HG02623 (cell line): ENCODE data around the gene USP49.
"Not testable (repeated sequence)": the region's sequence is repeated elsewhere in the genome, so short reads cannot be mapped to it uniquely, and the experiment has no call there.

Experiments
- ATAC-seq: cut with Tn5 transposase; IDR thresholded peaks from one replicate; pipeline ENCODE4 v1.9.1; 2021; ENCODE audit warnings: moderate library complexity; ENCODE audit not compliant: unreplicated experiment

Gene USP49

DNA sequence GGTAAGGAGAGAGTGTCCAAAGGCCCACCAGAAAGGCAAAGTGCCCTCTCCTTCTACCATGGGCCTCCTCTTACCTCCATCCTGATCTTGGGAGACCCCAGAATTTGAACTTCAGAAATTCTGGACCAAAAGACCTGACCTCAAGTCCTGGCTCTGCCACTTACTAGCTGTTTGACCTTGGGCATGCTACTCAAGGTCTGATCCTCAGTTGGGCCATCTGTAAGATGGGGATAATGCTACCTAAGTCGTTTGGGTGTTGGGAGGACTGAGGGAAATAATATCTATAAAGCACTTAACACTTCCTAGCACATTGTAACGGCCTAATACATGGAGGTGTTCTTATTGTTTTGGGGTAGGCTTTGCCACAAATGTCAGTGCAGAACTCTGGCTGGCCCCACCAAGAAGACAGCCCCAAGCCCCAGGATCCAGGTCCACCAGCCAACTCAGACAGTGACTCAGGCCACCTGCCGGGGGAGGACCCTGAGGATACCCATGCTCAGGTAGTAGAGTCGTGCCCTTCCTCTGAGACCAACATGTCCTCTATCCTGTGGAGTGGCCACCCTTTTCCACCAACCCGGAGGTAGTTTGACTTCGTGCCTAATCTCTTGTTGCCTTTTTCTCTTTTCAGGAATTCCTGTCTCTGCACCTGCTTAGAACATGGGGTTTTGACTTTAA is 111.9 kb downstream of the USP49 start:
- no peak for ATAC-seq

DNA sequence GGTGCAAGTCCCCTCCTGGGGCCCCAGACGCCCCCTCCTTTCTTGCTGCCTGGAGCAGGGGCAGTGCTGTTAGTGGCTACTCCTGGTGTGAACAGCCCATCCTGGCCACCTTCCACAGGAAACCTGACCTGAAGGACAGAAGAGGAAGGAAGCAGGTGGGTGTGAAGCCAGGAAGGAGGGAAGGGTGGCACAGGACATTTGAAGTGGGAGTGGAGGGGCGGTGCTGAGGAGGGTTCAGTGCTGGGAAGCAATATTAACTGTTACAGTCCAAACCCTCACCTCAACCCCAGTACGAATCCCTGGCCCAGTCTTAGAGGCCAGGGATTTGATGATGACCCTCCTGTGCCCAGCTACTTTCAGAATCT is 113.8 kb downstream of the USP49 start:
- ATAC-seq = no peak

DNA sequence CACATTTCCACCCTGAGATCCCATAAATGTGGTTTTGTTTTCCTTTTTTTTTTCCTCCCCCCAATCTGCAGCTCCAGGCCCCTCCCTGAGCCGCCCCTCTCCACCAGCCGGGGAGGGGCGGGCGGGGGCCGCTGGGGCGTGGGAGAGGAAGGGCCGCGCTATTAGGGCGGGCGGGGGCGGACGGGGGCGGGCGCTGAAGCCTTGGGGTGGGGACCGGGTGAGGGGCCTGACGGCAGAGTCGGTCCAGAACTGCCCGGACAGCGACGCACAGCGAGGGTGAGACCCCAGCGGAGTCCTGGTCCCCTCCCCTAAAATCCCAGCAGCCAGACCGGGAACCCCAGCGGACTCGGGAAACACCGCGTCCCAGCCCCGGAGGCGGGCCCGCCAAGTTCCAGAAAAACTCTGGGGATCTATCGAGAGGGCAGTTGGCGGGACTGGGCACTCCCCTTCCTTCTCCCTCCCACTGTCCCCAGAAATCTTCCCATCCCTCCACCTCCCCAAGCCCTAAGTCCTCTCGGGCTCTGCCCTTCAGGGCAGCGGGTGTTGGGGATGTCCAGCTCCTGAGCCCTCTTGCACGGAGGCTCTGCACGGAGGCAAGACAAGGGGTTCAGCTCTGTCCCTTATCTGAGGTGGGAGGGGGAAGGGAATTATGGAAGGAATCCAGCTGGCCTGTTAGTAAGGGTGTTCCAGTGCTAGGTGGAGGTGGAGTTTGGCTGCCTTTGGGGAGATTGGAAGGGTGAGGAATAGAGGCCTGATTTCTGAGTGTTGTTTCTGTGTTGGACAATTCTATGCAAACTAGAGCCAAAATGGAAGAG is 114.4 kb downstream of the USP49 start, which contains the start of gene PRICKLE4:
TSS of gene PRICKLE4 (plus strand) at position 232 of the 815 bp plus-strand sequence. CDS start 2,692 bp downstream, outside the sequence.
- ATAC-seq = no peak

DNA sequence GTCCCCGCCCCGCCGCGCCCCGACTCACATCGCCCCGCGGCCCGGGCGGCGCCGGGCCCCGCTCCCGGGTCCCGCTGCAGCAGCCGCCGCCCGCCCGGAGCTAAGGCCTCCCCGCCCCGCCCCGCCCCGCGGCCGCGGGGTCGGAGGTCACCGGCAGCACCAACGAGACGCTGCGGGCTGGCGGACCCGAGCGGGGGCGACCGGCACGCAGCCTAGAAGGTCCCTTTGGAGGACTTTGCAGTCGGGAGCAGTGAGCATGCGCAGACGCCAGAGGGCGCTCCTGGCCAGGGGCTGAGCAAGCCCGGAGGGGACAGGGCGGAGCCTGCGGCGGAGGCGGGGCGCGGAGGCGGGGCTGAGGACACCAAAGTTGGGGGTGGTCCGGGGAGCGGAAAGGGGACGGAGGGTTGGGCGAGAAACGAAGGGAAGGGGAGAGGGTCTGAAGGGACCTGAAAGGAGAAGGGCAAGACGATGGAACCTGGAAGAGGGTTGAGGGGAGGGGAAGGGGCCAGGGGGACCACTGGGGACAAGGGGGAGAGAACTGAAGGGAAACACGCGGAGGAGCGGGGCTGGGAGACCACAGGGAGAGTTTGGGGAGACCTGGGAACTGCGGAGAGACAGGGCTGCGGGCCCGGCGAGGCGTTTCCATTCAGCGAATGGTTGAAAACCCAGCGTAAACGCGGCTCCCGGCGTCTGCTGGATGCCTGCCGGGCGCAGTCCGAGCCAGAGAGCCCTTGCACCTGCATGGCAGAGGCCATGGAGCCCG is 115.2 kb downstream of the USP49 start, which contains the start of gene FRS3:
TSS of gene FRS3 (minus strand) at position 113 of the 763 bp plus-strand sequence. CDS start 2,913 bp downstream, outside the sequence.
- ATAC-seq = peak; percentile 87

DNA sequence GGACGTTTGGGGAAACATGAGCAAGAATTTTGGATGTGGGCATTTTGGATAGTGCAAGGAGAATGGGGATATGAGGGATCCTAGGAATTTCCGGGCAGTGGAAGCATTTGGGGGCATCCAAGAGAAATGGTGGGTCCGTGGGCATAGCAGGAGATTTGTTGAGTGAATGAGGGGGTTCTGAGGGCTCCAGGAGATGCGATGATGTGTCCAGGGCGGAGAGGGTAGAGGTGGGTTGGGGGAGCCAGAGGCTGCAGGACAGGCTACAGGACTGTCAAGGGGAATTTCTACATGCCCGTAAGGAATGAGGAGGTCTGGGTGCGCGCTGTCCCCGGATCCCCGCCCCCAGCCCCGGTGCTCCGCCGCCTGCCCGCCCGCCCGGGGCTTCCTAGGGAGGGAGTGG is 115.8 kb downstream of the USP49 start:
- peak; percentile 18 for ATAC-seq

DNA sequence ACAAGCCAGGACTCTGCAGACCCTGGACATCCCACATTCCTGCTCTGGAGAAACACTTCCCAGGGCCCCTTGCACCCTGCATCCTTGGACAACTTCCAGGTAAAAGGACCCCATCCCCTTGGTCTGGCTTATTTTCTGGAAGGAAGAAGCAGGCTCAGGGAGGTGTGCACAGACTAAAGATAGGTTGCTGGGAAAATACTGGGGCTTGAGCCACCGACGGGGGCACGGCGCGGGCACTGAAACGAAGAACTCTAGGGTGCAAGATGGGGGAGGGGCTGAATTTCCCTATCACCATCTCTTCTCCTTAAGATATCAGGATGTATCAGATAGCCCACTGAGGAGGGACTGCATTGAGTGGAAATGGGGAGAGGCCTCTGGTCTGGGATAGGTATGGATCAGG is 116.3 kb downstream of the USP49 start:
- no peak for ATAC-seq

DNA sequence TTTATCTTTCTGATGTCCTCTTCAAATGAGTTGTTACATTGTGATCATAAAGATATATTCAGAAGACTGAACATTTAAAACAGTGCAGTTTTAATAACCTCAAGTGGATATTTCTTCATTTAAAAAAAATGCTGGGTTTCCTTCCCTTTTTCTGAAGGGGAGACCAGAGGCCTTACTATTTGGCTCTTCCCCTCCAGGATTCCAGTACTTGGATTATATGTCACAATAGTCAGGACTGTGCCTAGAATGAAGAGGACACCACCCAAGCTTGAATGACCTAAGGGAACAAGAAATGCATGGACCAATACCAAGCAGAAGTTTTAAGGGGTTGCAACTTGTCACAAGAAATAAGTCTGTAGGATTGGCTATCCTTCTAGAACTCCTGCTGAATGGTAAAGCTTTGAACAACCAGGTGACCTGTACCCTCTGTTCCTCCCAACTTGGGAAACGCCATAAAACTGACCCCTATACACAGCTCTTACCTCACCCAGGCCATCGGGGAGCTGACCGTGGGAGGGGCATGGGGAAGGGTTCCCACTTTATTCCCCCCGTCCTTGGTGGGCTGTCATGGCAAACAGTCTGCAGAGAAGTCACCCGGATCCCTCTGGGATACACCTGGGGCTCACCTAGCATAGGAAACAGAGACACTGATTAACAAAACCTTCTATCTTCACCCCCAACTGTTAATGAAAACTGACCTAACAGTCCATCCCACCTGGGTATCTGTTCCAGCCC is 117.5 kb downstream of the USP49 start:
- no peak for ATAC-seq

DNA sequence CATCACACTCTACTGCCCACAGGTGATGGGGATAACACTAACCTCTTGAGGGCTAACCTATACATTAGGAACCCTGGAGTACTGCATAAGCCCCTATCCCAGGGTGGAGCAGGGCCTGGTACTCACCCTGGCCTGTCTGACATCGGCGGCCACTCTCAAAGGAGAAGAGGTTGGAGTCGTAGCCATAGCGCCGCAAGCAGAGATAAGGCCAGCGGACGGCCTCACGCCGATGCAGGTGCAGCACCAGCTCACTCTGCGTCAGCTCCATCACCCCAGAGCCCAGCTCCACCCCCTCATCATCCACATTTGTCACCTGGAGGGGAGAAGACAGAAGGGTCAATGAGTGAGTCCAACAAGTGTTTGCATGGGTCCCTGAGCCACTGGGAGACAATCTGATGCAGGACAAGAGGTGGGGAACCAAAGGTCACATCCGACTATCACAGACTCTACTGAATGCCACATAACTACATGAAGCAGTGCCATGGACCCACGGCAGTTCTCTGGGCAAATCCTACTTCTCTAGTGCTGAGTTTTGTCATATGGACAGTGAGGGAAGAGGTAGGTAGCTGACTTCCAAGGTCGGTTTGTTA is 119.8 kb downstream of the USP49 start:
- no peak for ATAC-seq

DNA sequence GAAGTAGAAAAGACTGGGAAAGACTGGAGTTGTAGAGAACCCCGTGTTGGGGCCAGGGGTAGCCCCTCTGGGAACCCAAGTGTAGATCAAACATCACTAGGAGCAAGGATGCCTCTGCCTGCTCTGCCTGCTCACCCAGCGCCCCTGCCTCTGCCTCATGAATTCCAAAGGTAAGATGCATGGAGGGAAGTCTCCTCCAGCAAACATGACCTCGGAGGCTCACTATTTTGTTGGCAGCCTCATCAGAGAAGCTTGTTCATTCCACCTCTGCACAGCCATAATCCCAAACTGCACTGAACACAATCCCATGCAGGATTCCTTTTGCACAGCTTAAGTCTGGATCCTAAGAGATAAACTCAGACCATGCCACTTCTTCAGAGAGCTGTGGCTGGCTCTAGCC is 120.3 kb downstream of the USP49 start:
- no peak for ATAC-seq

DNA sequence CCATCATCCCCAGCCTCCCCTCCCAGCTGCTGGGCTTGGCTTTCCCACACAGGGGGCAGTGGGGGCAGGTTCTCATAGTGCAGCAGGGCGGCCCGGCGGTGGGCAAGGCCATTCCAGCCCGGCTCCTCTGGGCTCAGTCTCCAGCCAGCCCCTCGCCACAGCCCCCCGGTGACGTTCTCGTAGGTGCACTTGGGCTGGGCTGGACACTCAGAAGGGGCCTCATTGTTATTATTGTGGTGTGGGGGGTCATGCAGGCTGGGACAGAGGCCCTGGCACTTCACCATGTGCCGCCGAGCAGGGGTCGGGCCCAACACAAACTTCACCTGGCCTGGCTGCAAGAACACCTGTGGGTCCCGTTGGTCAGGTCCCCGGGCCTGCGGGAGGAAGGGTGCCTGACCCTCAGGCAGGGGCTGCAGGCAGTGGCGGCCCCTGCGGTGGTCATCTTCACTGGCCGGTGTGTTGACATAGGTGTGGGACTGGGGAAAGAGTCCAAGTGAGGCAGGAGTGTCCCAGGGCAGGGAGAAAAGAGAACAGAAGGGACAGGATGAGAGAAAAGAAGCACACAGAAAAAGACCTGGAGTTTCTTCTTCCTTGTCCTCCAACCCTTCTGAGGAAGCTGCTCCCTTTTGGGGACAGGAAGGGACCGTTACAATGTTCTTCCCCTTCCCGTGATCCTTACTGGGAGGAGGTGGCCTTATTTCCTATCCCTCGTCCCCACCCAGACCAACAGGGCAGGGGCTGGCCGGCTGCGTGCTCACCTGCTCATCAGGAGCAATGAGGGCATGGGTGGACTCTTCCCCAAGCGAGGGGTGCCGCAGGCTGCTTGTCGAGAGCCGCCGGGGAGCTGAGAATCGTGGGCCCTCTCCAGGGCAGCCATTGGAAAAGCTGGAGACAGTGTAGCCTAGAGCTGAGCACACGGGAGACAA is 123.9 kb downstream of the USP49 start:
- ATAC-seq = no peak

DNA sequence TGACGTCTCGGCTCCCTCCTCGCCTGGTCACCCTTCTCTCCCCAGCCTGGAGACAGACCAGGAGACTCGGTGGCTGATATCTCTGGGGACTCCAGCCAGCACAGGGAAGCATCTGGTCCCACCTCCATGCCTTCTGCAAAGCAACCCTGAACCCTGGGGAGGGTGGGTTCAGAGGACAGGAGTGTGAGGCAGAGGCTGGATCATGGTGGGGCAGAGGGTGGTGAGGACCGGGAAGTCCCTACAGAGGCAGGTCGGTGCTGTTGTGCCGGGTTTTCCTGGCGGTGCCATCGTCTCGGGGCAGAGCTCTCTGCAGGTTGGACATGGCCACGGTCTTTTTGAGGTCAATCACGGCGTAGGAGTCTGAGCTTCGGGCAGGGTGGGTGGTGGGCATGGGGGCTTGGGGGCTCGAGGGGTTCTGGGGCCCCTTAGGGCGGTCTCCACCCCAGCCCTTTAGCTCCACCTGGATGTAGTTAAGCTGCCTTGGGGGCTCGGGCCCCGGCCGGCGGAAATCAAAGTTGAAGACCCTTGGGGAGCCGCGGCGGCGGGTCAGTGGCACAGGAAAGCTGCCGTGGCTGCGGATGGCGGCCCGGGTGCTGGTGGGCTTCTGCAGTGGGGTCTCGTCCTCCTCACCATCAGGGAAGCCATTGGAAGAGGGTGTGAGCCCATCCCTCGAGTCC is 124.7 kb downstream of the USP49 start:
- ATAC-seq = no peak

DNA sequence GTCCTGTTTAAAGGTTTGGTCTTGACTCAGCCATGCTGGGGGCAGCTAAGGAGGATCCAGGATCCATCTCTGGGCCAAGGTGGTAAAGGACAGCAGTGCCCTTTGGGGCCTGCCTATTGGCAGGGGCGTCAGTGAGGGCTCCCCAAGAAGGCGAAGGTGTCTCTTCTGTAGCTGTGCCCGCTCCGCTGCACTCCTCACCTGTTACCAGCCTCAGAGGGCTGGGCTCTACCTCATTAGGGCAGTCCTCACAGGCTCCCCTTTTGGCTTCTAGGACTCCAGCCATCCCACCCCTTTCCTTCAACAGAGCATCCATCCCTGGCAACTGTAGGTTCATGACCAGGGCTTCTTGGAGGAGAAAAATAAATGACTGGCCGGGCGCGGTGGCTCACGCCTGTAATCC is 125.8 kb downstream of the USP49 start:
- no peak for ATAC-seq

DNA sequence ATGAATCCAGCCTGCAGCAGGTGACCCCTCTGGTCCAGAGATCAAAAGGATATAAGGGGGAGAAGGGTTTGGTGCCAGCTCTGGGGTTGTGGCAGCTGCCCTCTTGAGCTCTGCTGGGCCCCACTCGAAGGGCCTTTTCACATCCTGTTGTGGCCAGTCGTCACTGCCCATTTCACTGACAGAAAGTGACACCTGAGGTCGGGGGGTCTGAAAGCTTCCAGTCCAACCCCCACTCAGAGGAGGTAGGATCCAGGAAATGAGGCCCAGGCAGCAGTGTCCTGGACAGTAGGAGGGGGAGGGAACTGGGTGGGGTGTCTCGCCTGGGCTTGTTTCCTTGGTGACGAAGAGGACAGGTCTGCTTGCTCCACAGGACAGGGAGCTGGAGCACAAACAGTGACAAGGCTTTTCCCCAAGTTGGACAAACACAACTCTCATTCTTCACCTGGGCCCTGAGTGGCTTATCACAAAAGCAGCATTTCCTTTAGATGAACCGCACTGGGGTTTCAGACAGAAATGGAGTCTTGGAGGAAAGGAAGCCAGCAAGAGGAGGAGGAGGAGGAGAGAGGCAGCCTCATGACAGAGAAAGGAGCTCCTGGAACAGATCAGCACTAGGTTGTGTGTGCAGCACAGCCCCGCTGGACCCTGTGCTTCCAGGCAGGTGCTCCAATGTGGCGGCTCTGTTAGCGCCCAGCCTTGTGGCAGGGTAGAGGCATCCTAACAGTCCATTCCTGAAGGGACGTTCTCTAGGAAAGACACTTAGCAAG is 126.4 kb downstream of the USP49 start:
- no peak for ATAC-seq

DNA sequence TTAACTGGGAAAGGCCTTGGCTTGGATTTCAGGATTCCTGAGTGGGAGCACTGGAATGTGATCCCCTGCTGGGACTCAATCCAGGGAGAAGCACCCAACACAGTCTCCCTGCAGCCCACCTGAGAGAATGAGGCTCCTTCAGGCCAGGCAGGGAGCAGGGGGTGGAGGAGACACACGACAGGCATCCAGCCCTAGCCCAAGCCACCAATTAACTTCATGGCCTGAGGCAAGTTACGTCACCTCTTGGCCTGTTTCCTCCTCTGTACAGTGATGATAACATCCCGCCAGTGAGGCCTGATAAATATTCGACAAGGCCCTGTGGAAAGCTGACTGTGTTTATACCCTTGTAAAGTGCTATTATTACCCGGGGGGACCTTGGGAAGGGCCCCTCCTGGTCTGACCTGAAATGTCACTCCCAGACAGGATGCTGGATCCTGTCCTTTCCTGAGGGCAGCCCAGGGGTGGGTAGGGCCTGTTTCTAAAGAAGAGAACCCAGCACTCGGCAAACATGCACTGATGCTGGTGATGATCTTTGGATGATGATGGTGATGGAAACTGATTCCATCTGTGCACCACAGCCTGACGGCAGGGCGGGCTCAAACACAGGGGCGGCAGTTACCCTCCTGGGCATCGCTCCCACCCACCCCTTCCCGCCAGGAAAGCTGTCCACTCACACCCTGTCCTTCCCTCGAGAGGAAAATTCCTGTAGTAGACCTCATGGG is 127.9 kb downstream of the USP49 start:
- ATAC-seq = no peak

DNA sequence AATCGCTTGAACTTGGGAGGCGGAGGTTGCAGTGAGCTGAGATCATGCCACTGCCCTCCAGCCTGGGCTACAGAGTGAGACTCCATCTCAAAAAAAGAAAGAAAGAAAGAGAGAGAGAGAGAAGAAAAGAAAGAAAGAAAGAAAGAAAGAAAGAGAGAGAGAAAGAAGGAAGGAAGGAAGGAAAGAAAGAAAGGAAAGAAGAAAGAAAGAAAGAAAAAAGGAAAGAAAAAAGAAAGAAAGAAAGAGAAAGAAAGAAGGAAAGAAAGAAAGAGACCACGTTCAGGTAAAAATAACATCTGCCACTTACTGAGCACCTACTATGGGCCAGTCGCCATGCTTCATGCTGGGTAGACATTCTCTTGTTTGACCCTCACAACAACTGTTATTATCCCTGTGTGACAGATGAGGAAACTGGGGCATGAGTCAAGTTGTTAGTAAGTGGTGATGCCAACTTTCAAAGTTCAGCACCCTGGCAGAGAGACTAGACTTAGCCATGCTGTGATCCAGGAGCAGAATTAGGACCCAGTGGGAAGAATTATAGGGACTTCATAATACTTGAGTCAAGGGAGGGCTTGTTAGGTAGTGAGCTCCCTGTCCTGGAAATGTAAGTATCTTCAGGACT is 129.0 kb downstream of the USP49 start:
- not testable (repeated sequence) for ATAC-seq

DNA sequence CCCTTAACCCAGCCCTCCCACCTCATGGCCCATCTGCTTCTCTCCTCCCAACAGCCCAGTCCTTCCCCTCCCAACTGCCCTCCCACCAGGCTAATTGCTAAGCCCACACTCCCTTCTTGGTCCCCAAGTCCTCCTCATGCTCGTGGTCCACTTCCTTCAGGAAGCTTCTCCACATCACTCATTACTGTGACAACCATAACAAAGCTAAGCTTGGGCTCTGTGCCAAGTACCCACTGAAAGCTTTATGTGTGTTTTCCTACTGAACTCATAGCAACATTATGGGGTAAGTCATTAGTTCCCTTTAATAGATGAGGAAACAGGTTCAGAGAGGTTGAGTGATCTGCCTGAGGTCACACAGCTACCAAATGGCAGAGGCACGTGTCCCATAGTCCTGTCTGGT is 131.7 kb downstream of the USP49 start:
- ATAC-seq = no peak
